ENCODE measurements around the gene EPB41L5.

Gene EPB41L5

DNA sequence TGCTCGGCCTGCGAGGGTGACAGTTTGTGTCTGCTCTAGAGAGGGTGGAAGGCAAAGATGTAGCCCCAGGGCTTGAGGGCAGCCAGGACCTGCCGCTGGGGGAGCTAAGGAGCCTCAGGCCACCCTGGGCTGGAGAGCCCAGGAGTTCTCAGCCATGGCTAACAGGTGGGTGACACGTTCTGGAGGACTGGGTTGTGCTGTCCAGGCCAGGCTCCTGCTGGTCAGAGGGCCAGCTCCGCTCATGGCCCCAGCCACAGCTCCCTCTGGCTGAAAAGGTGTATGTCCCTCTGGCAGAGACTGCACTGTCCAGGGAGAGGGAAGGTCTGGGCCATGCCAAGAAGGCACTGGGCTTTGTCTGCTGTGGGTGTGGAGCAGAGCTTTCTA is 191.1 kb downstream of the EPB41L5 start:
- DNase-seq: no peak

DNA sequence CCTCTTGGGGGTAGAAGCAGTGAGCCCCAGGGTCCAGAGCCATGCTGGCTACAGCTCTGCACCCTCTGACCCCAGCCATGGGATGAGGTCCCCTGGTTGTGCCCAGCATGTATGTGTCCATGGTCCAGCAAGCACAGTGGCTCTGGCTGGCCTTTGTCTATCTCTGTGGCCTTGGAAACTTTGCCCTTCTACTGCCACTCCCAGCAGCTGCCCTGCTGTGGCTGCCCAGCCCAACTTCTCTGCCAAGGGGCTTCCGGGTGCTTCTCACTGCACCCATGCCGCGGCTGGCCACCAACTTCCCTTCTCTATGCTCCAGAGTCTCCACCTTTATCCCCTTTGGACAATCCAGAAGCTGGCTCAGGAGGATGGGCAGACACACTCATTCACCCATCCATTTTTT is 191.5 kb downstream of the EPB41L5 start:
- no peak for DNase-seq

DNA sequence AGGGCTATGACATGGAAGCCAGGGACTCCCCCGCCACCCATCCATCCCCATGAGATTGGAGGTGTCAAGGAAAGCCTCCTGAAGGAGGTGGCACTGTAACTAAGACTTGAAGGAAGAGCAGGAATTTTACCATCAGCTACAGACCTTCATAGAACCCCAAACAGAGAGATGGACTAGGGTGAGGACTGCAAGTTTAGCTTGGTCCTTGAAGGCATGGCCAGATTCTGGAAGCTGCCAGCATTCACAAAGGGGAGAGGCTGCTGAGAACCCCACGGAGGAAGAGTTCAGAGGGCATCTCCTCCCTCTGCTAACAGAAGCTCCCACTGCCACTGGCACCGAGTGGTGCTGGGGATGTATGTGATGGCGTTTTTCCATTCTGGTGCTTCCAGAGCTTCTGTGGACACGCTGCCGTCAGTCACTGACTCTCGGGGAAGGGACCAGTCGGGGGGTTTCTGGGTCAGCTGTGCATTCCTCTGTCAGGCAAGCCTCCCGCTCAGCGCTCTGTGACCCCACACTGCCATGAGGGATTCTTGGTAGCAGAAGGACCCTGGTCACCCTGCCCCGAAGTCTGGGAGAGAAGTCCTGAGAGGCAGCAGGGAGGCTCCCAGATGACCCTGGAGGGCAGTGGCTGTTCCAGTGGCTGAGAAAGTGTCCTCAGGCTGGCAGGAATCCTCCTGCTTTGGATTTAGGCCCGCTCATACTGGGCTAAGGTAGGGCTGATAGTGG is 192.2 kb downstream of the EPB41L5 start:
- no peak for DNase-seq

DNA sequence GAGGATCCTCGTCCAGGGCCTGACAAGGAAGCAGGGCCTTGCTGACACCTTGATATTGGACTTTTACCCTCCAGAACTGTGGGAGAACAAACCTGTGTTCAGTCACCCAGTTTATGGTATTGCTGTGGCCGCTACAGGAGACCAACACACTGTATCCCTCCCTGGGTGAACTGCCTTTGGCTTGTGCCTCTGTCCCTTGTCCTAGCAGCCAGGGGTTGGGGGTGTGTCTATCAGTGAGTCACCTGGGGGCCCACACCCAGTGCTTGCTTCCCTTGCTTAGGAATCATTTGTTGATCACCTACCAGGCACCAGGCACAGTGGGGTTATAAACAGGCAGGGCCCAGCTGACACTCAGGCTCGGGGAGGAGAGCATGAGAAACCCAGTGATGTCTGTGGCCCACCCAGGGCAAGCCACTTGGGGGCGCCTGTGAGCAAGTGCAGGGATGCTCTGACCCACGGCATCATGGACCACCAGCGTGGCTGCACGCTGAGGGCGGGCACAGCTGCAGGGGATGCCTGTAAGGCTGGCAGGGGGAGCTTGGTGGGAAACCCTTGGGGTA is 193.2 kb downstream of the EPB41L5 start:
- no peak for DNase-seq

DNA sequence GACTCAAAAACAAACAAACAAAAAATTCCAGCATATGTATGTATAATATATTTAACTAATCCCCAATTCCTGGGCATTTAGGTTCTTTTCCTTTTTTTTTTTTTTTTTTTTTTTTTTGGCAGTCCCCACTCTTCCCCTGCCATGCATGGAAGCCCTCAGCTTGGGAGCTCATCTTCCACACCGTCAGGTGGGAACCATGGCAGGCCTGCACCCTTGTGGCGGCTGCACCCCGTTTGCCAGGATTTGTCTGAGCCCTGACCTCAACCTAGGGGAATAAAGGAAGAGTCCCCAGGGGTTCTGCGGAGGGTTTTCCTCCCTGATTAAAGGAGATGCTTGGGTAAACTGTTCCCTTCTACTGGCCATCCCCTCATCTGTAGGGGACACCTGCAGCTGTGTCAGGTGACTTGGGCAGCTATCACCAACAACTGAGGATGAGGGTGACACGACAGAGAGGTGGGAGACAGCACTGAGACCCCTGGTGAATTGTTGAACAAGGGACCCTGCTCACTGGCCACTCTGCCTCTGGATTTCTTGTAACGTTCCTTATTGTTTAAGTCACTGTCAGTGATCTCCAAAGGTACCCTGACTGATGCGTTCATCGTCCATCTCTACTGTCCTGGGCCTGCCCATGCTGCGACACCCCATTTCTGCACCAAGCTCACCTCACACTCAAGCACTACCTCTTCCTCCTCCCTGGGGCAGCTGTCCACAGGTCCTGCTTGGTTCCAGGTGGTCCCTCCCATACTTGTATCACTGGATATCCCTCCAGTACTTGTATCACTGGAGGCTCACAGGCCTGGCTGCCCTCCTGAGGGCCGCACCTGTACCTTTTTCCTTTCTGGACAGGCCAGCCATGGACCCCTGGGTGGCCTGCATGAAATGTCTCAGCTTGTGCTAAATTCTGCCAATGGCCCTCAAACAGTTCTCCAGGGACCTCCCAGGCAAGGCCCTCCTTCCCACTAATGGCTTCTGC is 195.8 kb downstream of the EPB41L5 start:
- no peak for DNase-seq

DNA sequence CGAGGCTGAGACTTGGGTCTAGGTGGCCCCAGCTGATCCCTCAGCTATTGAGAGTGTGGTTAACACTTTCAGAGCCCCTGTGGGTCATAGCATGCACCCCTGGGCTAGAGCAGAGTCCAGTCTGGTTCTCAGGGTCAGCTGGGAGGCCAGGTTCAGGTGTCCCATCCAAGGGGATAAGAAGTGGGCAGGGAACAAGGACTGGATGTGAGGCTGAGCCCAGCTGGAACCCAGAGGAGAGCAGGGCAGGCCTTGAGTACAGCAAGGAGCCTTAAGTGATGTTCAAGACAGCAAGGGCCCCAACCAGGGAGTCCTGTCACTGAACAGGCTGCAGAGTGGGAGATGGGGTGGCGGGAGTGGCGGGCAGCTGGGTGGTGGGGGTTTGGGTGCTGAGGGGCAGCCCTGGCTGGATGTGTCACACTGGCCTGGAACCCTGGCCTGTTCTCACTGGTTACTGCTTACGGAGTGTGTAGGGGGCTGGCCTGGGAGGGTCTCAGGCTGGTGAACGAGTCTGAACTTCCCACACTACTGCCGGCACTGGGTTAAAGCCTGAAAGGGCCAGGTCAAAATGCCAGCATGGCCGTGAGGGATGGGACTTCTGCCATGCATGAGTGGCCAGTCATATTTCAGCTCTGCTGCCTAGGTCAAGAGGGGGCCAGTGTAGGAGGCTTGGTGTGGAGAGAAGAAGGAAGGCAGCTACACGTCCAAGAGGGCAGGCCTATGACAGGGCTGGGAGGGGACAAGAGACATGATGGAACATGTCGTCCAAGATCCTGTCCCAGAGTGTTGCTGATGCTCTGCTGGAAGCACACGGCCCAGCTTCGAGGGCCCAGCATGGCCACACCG is 196.8 kb downstream of the EPB41L5 start:
- DNase-seq: no peak

DNA sequence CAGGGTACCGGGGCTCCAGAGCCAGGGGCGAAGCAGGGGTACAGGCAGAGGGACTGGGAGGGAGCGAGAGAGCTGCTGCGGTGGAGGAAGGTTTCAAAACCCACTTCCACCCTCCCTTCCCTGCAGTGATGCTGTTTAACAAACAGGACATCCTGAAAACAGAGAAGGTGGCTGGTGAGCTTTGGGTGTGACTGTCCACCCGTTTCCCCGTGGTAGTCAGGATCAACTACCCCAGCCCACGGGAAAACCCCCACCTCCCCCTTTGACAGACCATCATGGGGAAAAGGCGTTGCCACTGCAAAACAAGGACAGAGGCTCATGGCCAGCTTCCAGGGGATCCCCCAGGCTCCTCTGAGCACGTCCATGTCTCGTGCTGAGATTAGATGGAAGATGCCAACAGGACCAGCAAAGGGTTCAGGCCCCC is 197.4 kb downstream of the EPB41L5 start:
- DNase-seq: no peak

DNA sequence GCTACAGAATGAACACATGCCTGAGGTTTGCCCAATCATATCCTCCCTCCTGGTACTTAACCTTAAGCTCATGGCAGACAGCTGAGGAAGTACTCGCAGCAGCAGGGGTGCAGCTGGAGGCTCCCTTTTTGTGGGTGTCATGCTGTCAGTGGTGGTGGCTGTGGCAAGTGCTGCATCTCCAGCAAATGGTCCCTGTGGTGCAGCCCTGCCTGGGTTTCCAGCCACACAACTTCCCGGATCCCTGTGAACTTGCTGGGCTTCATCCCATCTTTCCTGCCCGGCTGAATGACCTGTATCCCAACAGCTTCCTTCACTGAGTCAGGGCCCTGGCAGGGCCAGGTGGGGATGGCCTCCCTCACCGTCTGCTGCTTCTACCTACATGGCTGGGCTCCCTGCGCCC is 205.3 kb downstream of the EPB41L5 start:
- no peak for DNase-seq

DNA sequence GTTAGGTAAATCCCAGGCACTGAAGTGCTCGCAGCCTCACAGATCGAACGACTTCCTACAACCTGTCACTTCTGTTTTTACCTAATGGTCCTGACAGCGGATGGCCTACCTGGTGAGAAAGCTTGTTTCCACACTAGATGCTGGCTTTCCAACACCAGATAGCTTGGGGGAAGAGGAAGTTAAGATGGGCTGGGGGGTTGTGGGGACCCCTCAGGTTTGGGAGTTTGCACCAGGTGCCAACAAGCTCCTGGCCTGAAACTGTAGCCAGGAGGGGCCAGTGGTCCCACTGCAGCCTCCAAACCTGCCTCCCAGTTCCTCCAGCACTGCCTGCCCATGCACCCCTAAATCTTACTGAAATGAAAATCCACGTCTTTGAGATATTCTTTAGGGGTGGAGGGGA is 206.4 kb downstream of the EPB41L5 start:
- no peak for DNase-seq

DNA sequence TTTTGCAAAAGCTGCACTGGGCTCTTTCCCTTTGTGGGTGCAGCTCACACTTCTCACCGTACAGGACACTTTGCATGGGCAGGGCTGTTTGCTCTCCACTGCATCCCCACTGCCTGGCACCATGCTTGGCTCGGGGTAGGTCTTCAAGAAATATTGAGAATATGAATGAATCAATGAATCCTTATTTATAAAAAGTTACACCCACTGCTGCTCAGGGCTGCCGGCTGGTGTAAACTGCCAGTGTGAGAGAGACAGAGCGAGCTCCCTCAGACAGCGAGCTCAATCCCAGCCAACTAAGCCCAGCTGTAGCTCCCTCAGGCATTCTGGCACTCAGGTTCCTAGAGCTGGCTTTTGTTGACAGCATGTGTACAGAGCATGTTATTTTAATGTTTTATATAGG is 206.9 kb downstream of the EPB41L5 start:
- DNase-seq: no peak

DNA sequence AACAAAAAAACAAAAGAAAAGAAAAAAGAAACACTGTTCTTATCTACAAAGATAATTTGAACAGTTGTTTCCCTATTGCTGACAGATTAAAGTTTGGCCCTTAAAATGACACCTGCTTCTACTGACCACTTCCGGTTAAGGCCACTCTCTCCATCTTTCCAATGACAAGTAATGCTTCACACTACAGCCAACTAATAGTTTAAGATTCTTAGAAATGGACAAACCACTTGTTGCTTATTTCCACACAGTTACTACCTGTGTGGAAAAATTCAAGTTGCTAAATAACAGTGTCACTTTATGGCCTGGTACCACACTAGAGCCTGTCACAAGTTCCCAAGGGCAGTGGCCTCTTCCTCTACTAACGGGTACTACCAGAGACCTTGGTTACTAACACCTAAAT is 207.9 kb downstream of the EPB41L5 start:
- DNase-seq: no peak

DNA sequence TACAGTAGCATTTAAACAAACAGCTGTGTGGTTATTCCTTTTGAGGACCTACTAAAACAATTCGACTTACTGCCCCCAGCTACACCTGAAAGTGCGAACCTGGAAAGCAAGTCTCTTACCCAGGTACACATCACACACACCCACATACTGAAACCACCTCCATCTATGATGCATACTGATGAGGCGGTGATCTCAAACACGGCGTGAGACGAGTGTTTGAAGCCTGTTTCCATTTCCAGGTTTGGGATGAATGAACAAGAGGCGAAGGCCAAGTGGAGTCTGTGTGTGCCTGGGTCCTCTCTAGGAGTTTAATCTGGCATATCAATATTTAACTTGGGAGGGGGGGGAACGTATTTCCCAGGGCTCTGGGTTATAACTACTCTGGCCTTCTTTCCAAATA is 208.7 kb downstream of the EPB41L5 start:
- DNase-seq: no peak

DNA sequence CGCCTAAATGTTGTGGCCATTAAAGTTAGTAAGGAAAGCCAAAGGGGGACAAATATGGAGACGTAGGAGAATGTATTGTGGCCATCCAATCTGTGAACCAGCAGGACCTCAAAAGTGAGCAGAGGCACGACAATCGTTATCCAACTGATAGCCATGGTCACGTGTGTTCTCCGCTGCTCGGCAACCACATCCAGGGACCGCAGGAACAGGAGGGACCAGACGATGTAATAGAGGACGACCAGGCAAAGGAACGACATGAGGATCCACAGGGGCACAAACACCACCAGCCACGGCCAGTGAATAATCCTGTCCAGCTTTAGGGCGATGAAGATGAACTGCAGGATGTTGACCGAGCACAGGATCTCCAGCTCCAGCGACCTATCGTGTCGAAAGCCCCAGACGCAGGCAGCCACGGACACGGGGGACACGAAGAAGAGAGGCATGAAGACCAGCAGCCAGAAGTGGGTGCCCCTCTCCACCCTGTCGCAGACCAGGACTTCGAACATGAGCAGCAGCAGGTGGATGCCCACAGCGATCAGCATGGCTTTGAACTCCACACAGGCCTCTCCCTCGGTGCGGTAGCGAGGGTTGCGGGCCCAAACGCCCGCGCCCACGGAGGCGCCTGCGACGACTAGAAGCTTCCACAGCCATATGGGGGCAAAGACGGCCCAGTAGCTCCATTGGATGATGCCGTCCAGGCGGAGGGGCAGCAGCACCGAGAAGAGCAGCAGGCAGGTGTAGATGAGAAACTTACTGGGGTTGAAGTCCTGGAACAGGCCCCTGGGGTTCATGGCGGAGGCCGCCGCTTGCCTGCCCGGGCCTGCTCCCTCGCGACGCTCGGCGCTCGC is 209.5 kb downstream of the EPB41L5 start:
- DNase-seq: no peak

DNA sequence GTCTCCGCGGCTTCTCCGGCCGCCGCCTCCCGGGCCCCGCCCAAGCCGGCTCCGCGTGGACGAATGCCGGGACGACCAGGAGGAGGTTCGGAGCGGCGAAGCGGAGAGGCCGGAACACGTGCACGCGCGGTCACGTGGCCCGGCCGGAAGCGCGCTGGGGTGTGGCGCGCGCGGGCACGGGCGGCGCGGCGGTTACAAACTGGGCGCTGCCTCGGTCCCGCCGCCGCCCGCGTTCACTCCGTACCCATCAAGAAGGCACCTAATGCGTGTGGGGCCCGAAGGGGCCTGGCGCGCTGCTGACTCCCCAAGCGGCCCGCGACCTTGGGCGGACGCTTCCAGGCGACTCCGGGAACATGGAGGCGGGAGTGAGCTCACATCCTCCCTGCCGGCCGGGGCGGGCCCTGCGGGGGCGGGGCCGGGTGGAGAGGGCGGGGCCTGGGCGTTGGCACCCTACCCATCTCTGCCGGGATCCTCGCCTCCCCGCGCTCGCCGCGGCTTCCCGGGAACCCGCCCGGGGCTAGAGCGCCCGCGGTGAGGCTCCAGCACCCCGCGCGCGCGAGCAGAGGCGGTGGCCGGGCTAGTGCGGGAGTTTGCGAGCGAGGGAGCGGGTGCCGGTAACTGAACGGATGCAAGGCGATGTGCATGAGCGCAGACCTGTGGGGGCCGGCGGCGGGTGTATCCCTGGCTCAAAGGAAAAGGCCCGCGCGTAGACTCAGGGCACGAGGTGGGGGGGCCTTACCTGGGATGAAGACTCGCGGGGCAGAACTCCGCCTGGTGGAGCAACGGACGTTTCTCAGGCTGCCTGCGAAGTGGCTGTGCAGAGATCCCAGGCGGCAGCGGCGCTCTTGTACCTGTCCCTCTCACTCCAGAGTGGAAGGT is 210.4 kb downstream of the EPB41L5 start, which contains the start of gene TMEM185B:
Gene TMEM185B (minus strand): TSS at position 367 of the 879 bp plus-strand sequence. CDS start 424 bp downstream, outside the sequence.
- DNase-seq: peak; percentile 84

DNA sequence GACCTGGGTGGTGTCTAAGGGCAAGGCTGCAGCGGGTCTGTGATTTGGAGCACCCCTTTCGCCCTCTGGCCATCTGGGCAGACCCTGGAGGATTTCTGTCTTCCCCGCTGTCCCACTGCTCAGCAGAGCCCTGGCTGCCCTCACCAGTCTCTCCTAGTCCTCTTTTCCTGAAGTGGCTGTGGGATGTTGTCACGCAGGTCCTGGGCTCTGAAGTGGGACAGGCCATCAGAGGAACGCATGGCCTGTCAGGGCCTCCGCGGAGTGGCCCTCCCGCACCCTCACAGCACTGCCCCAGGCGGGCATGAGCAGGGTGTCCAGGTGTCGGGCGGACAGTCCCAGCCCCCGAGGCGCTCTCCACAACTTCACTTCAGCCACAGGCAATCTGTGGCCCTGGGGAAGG is 211.4 kb downstream of the EPB41L5 start:
- no peak for DNase-seq

DNA sequence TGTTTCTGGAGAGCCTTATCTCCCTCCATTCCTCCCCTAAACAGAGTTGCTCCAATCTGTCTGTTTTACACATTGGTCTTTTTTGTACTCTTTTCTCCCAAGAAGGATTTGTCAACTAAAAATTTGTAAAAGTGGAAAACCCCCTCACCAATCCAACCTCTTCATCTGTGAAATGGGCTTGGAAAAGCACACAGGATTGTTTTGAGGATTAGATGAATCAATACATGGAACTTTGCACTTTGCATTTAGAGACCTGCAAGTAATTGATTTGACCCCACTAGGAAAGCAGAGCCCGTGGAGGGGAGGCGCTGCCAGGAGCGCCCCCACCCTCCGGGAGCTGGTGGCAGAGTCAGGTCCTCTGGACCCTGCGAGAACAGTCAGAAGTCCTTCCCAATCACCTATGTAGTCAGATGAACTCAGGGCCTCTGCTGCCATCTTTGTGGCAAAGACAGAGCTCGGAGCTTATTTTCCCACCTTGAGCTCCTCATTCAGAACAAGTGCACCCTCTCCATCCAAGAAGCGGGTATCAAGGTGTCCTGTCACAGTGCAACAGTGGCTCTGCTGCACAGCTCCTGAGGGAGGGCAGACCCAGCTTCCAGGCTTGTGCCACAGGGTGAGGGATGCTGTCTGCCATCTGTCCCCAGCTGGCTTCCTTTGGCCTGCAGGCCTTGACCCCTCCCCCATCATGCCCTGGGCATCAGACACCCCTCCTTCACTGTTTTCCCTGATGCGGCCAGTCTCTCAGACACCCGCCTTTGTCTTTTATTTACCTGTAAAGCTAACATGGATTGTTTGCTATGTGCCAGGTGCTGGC is 212.1 kb downstream of the EPB41L5 start:
- peak; percentile 91 for DNase-seq

DNA sequence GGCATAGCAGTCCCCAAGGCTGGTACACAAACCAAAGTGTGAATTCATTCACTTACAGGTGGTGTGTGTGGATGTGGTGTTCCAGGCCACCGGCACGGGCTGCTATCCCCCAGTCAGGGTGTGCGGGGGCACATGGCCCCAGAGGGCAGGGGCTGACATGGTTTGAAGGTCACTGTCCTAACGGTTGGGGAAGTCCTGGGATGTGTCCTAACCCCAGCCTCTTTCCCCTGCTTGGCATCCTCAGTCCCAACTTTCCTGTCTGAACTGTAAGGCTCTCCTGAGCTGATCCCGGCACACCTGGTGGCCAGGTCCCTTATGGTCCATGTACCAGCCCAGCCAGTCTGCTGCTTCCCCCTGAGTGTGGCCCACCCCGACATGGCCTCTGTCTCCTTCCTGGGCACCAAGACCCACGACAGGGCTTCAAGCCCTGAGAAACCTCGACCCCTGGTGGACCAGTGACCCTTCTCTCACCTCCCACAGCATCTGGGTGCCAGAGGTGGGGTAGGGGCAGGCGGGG is 212.7 kb downstream of the EPB41L5 start:
- no peak for DNase-seq

DNA sequence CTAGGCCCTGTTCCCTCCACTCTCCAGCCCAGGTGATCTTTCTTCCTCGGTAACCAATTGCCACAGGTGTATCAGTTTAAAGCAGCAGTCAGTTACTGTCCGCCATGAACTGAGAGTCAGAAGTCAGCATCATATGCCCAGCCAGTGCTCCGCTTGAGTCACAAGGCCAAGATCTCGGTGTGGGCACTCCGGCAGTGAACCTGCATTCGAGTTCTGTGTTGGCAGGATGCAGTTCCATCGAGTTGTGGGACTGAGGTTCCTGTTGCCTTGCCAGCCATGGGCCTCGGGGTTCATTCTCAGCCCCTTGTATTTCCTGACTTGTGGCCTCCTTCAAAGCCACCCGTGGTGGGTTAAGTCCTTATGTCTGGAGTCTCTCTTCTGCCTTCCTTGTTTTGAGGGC is 213.4 kb downstream of the EPB41L5 start:
- no peak for DNase-seq
